ENCODE results near the gene GRM8.

Gene GRM8

GRCh38 chr7:126495001-126495400 lies 757.7 kb downstream of the GRM8 start:
- no peak for DNase-seq

GRCh38 chr7:126493801-126494200 lies 758.9 kb downstream of the GRM8 start:
- DNase-seq = no peak

- DNase-seq = no peak
Observed at GRCh38 chr7:126489874-126490273, 762.9 kb downstream of the GRM8 start.

GRCh38 chr7:126487728-126488442 lies 764.9 kb downstream of the GRM8 start:
- DNase-seq = no peak

- DNase-seq = no peak
Observed at GRCh38 chr7:126486806-126487205, 765.9 kb downstream of the GRM8 start.

GRCh38 chr7:126485791-126486190 lies 767.0 kb downstream of the GRM8 start:
- DNase-seq = no peak

- no peak for DNase-seq
Observed at GRCh38 chr7:126483972-126484371, 768.8 kb downstream of the GRM8 start.

- DNase-seq = no peak
Observed at GRCh38 chr7:126472825-126473224, 779.9 kb downstream of the GRM8 start.

- no peak for DNase-seq
Observed at GRCh38 chr7:126462405-126462804, 790.3 kb downstream of the GRM8 start.

- DNase-seq = no peak
Observed at GRCh38 chr7:126460664-126461063, 792.1 kb downstream of the GRM8 start.

- DNase-seq = no peak
Observed at GRCh38 chr7:126453104-126453503, 799.6 kb downstream of the GRM8 start.

- no peak for DNase-seq
Observed at GRCh38 chr7:126450269-126450671, 802.5 kb downstream of the GRM8 start.

- no peak for DNase-seq
Observed at GRCh38 chr7:126449611-126450268, 803.0 kb downstream of the GRM8 start.

- DNase-seq = no peak
Observed at GRCh38 chr7:126447984-126448383, 804.8 kb downstream of the GRM8 start.

GRCh38 chr7:126445991-126446390 lies 806.8 kb downstream of the GRM8 start:
- no peak for DNase-seq

GRCh38 chr7:126443951-126444350 lies 808.8 kb downstream of the GRM8 start:
- DNase-seq = no peak

- no peak for DNase-seq
Observed at GRCh38 chr7:126442908-126443307, 809.8 kb downstream of the GRM8 start.

- no peak for DNase-seq
Observed at GRCh38 chr7:126441745-126442144, 811.0 kb downstream of the GRM8 start.

- no peak for DNase-seq
Observed at GRCh38 chr7:126440542-126440941, 812.2 kb downstream of the GRM8 start.

- no peak for DNase-seq
Observed at GRCh38 chr7:126436213-126436868, 816.4 kb downstream of the GRM8 start.

- no peak for DNase-seq
Observed at GRCh38 chr7:126426652-126427051, 826.1 kb downstream of the GRM8 start.

GRCh38 chr7:126424985-126425384 lies 827.8 kb downstream of the GRM8 start:
- no peak for DNase-seq

- no peak for DNase-seq
Observed at GRCh38 chr7:126419047-126419446, 833.7 kb downstream of the GRM8 start.

GRCh38 chr7:126411821-126412383 lies 840.8 kb downstream of the GRM8 start:
- DNase-seq = no peak

Data from stimulated activated naive CD4-positive, alpha-beta T cell (primary cell).